HEK293 (cell line): ENCODE data around the gene AFAP1L2.
A peak's percentile ranks its signal among the peaks of the same experiment; 100 is the strongest.

ENCODE experiments used
- CTCF ChIA-PET: fragments of 350-600 bp; formaldehyde crosslinking; extraction: SDS; loops from one replicate; lab custom pipeline; 2021; ENCODE audit warnings: antibody characterized with exemption; lab: Yijun Ruan, JAX
- POLR2A ChIA-PET: fragments of 300-600 bp; formaldehyde crosslinking; extraction: SDS; loops from one replicate; lab custom pipeline; 2020; ENCODE audit warnings: antibody characterized with exemption, inconsistent platforms; lab: Yijun Ruan, JAX
- H3K27ac ChIP-seq: fragments of 200-500 bp; sonication (Bioruptor generic); 2 replicates; pipeline ENCODE4 v1.5.1; 2014; ENCODE audit warnings: low read depth, low read length, control low read depth, inconsistent platforms; ENCODE audit errors: extremely low read depth
- H3K36me3 ChIP-seq, 2 experiments: fragments of 200-500 bp in 1 of 2; sonication (Bioruptor generic) in 1 of 2; 1 replicate in 1 of 2; 2 replicates in 1 of 2; pipeline ENCODE4 v1.5.1; 2014 to 2017; ENCODE audit warnings: inconsistent platforms in 2 of 2, low read length in 2 of 2; ENCODE audit not compliant: control insufficient read depth in 2 of 2, insufficient read depth in 1 of 2
- H3K4me1 ChIP-seq: fragments of 200-500 bp; sonication (Bioruptor generic); 2 replicates; pipeline ENCODE4 v1.5.1; 2014; ENCODE audit warnings: mild to moderate bottlenecking, low read length, inconsistent platforms; ENCODE audit not compliant: control insufficient read depth, insufficient read depth
- H3K4me3 ChIP-seq: 2 replicates; pipeline ENCODE4 v1.5.1; 2011; ENCODE audit warnings: low read depth, mild to moderate bottlenecking, control low read depth, low read length, moderate library complexity
- H3K9me3 ChIP-seq: fragments of 200-500 bp; sonication (Bioruptor generic); 2 replicates; pipeline ENCODE4 v1.5.1; 2014; ENCODE audit warnings: low read depth, low read length, inconsistent platforms; ENCODE audit not compliant: control insufficient read depth, insufficient read depth
- GLI4 ChIP-seq: fragments of 450-650 bp; formaldehyde crosslinking; IDR thresholded peaks from 2 replicates; pipeline ENCODE4 v1.5.1; 2016; ENCODE audit warnings: missing biosample characterization, missing genetic modification characterization
- WT1 ChIP-seq: fragments of 450-650 bp; formaldehyde crosslinking; IDR thresholded peaks from 2 replicates; pipeline ENCODE4 v1.5.1; 2016; ENCODE audit warnings: missing biosample characterization, missing genetic modification characterization
- ZBTB48 ChIP-seq: fragments of 450-650 bp; formaldehyde crosslinking; IDR thresholded peaks from 2 replicates; pipeline ENCODE4 v1.5.1; 2016; ENCODE audit warnings: missing biosample characterization, missing genetic modification characterization
- ZNF10 ChIP-seq: fragments of 450-650 bp; formaldehyde crosslinking; IDR thresholded peaks from 2 replicates; pipeline ENCODE4 v1.5.1; 2017; ENCODE audit warnings: missing biosample characterization, missing genetic modification characterization
- ZNF121 ChIP-seq: fragments of 450-650 bp; formaldehyde crosslinking; IDR thresholded peaks from 2 replicates; pipeline ENCODE4 v1.5.1; 2016; ENCODE audit warnings: missing biosample characterization, missing genetic modification characterization
- ZNF169 ChIP-seq: fragments of 450-650 bp; formaldehyde crosslinking; IDR thresholded peaks from 2 replicates; pipeline ENCODE4 v1.5.1; 2016; ENCODE audit warnings: missing biosample characterization, missing genetic modification characterization
- ZNF19 ChIP-seq: fragments of 450-650 bp; formaldehyde crosslinking; IDR thresholded peaks from 2 replicates; pipeline ENCODE4; 2016; ENCODE audit warnings: missing biosample characterization, missing genetic modification characterization, low read depth
- ZNF23 ChIP-seq: fragments of 450-650 bp; formaldehyde crosslinking; IDR thresholded peaks from 2 replicates; pipeline ENCODE4 v1.5.1; 2016; ENCODE audit warnings: missing biosample characterization, missing genetic modification characterization, borderline replicate concordance
- ZNF239 ChIP-seq: fragments of 450-650 bp; formaldehyde crosslinking; IDR thresholded peaks from 2 replicates; pipeline ENCODE4 v1.5.1; 2016; ENCODE audit warnings: missing biosample characterization, missing genetic modification characterization
- ZNF391 ChIP-seq: fragments of 450-650 bp; formaldehyde crosslinking; IDR thresholded peaks from 2 replicates; pipeline ENCODE4 v1.5.1; 2016; ENCODE audit warnings: low read depth, missing biosample characterization, missing genetic modification characterization, borderline replicate concordance
- ZNF544 ChIP-seq: fragments of 450-650 bp; formaldehyde crosslinking; IDR thresholded peaks from 2 replicates; pipeline ENCODE4 v1.5.0; 2017; ENCODE audit warnings: missing biosample characterization, missing genetic modification characterization
- ZNF585B ChIP-seq: fragments of 450-650 bp; formaldehyde crosslinking; IDR thresholded peaks from 2 replicates; pipeline ENCODE4 v1.5.1; 2016; ENCODE audit warnings: missing biosample characterization, missing genetic modification characterization
- ZNF623 ChIP-seq: fragments of 450-650 bp; formaldehyde crosslinking; IDR thresholded peaks from 2 replicates; pipeline ENCODE4 v1.5.1; 2016; ENCODE audit warnings: missing biosample characterization, missing genetic modification characterization
- ZNF768 ChIP-seq: fragments of 450-650 bp; formaldehyde crosslinking; IDR thresholded peaks from 2 replicates; pipeline ENCODE4 v1.5.1; 2018; ENCODE audit warnings: missing biosample characterization, mild to moderate bottlenecking, missing genetic modification characterization
- ZNF791 ChIP-seq: fragments of 450-650 bp; formaldehyde crosslinking; IDR thresholded peaks from 2 replicates; pipeline ENCODE4 v1.5.1; 2016; ENCODE audit warnings: missing biosample characterization, missing genetic modification characterization
- TF ChIP-seq, protein P1 (sequence below): fragments of 450-650 bp; formaldehyde crosslinking; IDR thresholded peaks from 2 replicates; pipeline ENCODE4 v1.5.1; 2016; ENCODE audit warnings: missing biosample characterization, missing genetic modification characterization
- TF ChIP-seq, protein P2 (sequence below): fragments of 450-650 bp; formaldehyde crosslinking; IDR thresholded peaks from 2 replicates; pipeline ENCODE4 v1.5.1; 2016; ENCODE audit warnings: missing biosample characterization, missing genetic modification characterization
- TF ChIP-seq, protein P3 (sequence below): fragments of 450-650 bp; formaldehyde crosslinking; IDR thresholded peaks from 2 replicates; pipeline ENCODE4 v1.5.1; 2016; ENCODE audit warnings: missing biosample characterization, missing genetic modification characterization
- TF ChIP-seq, protein P4 (sequence below): fragments of 450-650 bp; formaldehyde crosslinking; IDR thresholded peaks from 2 replicates; pipeline ENCODE4; 2016; ENCODE audit warnings: missing biosample characterization, missing genetic modification characterization

Gene AFAP1L2

DNA sequence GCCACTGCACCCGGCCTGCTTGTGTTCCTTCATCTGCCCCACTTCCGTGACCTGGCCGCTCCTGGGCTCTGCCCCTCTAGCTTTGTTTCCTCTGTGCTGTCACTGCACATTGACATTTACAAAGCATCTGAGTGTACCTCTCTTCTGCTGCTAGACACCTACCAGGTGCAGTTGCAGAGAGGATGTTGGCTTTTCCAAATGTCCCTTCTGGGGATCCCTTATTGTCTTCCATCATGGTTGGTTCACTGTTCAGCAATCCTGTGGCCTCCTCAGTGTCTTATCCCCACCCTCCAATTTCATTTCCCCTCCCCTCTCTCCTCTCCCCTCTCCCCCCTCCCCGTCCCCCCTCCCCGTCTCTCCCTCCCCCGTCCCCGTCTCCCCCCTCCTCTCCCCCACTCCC, 151.4 kb downstream of the AFAP1L2 start (continued):
- TF ChIP-seq, protein P1, sequence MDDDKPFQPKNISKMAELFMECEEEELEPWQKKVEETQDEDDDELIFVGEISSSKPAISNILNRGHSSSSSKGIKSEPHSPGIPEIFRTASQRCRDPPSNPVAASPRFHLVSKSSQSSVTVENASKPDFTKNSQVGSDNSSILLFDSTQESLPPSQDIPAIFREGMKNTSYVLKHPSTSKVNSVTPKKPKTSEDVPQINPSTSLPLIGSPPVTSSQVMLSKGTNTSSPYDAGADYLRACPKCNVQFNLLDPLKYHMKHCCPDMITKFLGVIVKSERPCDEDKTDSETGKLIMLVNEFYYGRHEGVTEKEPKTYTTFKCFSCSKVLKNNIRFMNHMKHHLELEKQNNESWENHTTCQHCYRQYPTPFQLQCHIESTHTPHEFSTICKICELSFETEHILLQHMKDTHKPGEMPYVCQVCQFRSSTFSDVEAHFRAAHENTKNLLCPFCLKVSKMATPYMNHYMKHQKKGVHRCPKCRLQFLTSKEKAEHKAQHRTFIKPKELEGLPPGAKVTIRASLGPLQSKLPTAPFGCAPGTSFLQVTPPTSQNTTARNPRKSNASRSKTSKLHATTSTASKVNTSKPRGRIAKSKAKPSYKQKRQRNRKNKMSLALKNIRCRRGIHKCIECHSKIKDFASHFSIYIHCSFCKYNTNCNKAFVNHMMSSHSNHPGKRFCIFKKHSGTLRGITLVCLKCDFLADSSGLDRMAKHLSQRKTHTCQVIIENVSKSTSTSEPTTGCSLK: no peak
- TF ChIP-seq ZNF391 (tag by site-specific recombination): no peak
- TF ChIP-seq ZNF19 (tag by site-specific recombination): no peak
- TF ChIP-seq ZNF10: no peak
- TF ChIP-seq ZNF768 (tag by site-specific recombination): no peak
- no peak for TF ChIP-seq ZNF239 (tag by site-specific recombination)
- no peak for TF ChIP-seq ZNF121

DNA sequence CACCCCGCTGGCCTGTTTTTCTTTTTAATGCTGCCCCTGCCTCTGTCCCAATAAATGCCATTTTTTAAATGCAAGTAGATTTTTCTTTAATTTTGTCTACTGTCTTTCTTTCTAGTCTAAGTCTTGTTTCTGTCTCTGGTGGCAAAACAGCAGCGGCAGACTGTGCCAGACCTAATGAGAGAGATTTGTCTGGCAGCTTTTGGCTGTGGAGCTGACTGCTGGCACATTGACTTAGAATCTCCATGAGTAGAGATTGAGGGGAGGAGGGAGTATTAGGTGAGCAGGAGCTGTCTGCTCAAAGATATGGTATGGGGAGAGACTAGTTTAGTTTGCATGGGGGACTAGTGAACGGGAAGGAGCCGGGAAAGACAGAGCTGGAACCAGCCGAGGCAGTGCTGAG, 152.2 kb downstream of the AFAP1L2 start:
- H3K27ac ChIP-seq: no peak overlapping the region
- POLR2A ChIA-PET: no interaction called here
- TF ChIP-seq, protein P2, sequence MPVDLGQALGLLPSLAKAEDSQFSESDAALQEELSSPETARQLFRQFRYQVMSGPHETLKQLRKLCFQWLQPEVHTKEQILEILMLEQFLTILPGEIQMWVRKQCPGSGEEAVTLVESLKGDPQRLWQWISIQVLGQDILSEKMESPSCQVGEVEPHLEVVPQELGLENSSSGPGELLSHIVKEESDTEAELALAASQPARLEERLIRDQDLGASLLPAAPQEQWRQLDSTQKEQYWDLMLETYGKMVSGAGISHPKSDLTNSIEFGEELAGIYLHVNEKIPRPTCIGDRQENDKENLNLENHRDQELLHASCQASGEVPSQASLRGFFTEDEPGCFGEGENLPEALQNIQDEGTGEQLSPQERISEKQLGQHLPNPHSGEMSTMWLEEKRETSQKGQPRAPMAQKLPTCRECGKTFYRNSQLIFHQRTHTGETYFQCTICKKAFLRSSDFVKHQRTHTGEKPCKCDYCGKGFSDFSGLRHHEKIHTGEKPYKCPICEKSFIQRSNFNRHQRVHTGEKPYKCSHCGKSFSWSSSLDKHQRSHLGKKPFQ (tag by site-specific recombination): no peak
- TF ChIP-seq ZNF19 (tag by site-specific recombination): no peak
- TF ChIP-seq ZNF585B: no peak
- TF ChIP-seq, all 188 proteins: peak for 0
- Histone ChIP-seq H3K9me3 (no peaks in the 10 kb centered on the region), H3K4me1 (no peaks in the 10 kb centered on the region), H3K36me3 (no peaks in the 10 kb centered on the region), H3K4me3 (no peak overlapping the region)
- CTCF ChIA-PET: no interaction called here

DNA sequence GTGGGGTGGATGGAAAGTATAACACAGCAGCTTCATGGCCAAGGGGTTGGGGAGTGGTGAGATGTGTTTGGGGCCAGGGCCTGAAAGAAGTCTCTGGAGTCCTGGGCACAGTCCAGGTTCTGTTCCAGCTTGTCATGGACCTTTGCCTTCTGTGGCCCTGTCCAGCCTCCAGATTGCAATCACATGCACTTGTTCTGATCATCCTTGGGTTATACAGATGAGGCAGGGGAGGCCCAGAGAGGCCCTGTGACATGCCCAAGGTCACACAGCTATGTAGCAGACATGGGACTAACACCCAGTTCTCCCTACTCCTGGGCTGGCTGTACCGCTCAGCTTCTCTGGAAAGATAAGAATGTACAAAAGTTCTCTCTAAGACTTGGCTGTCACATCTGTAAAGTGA, 153.6 kb downstream of the AFAP1L2 start:
- no peaks in the 10 kb centered on the region for H3K9me3 ChIP-seq
- no peaks in the 10 kb centered on the region for H3K36me3 ChIP-seq
- CTCF ChIA-PET: no interaction called here
- H3K4me1 ChIP-seq: no peaks in the 10 kb centered on the region
- TF ChIP-seq WT1 (no peak), ZNF23 (no peak), ZBTB48 (tag by site-specific recombination) (no peak), ZNF791 (tag by site-specific recombination) (no peak), GLI4 (tag by site-specific recombination) (no peak), ZNF768 (tag by site-specific recombination) (peak; percentile 27; the same call in 1 of the 2 replicates)
- TF ChIP-seq, protein P3, sequence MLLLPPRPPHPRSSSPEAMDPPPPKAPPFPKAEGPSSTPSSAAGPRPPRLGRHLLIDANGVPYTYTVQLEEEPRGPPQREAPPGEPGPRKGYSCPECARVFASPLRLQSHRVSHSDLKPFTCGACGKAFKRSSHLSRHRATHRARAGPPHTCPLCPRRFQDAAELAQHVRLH (tag by site-specific recombination): no peak
- H3K4me3 ChIP-seq: no peak overlapping the region
- POLR2A ChIA-PET: no interaction called here
- no peak overlapping the region for H3K27ac ChIP-seq

DNA sequence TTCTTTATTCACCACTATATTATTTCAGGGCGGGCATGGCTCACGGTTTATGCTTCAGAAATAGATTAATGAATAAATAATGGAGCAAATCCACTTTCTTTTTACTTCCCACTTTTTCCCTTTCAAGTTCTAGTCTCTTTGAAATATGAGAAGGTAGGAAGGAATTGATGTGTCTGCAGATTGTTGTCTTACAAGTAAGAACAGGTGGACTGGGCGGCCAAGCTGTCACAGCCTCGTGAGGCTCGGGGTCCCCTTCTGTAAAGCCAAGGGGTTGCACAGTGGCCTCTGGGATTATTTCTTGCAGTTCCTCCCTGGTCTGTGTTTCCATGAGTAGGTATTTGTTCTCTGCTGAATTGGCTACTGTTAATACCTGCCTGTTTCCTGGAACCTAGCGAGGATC, 154.1 kb downstream of the AFAP1L2 start:
- no peaks in the 10 kb centered on the region for H3K9me3 ChIP-seq
- H3K4me3 ChIP-seq: no peak overlapping the region
- no peaks in the 10 kb centered on the region for H3K36me3 ChIP-seq
- TF ChIP-seq ZNF623 (no peak), ZNF544 (tag by site-specific recombination) (no peak), ZNF169 (tag by site-specific recombination) (no peak)
- TF ChIP-seq, protein P4, sequence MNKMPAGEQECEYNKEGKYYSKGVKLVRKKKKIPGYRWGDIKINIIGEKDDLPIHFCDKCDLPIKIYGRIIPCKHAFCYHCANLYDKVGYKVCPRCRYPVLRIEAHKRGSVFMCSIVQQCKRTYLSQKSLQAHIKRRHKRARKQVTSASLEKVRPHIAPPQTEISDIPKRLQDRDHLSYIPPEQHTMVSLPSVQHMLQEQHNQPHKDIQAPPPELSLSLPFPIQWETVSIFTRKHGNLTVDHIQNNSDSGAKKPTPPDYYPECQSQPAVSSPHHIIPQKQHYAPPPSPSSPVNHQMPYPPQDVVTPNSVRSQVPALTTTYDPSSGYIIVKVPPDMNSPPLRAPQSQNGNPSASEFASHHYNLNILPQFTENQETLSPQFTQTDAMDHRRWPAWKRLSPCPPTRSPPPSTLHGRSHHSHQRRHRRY (tag by site-specific recombination): no peak
- no peaks in the 10 kb centered on the region for H3K4me1 ChIP-seq
- ChIA-PET CTCF (no interaction called here), POLR2A (no interaction called here)
- no peak overlapping the region for H3K27ac ChIP-seq
